Large intestine (tissue), 1 donor: ENCODE measurements around the gene DHRS4. TPM values are rescaled to one million over a fixed set of nuclear protein-coding genes. Genes with fewer than 3 reads are reported as not detected.

ENCODE experiments used
- polyA plus RNA-seq: library from polyadenylated mRNA; unstranded; fragments of 120-200 nt; gene quantifications from one replicate; pipeline ENCODE4 v1.2.1, GENCODE V29; 2013

Gene DHRS4
- polyA plus RNA-seq, 1 donor: 48.7 TPM

Other genes with a start within 250 kb of the DHRS4 start
- 29.1 TPM for gene DHRS4L2, start 35.2 kb downstream of the DHRS4 start, polyA plus RNA-seq
- gene CARMIL3, start 98.2 kb downstream of the DHRS4 start, polyA plus RNA-seq: 2.4 TPM
- gene CPNE6, start 117.8 kb downstream of the DHRS4 start, polyA plus RNA-seq: 0.31 TPM
- 177 TPM for gene PCK2, start 140.5 kb downstream of the DHRS4 start, polyA plus RNA-seq
- gene DCAF11, start 161.0 kb downstream of the DHRS4 start, polyA plus RNA-seq: 98.9 TPM
- gene NRL, start 161.2 kb downstream of the DHRS4 start, polyA plus RNA-seq: 1.6 TPM
- 2.8 TPM for gene FITM1, start 176.9 kb downstream of the DHRS4 start, polyA plus RNA-seq
- gene PSME1, start 182.4 kb downstream of the DHRS4 start, polyA plus RNA-seq: 324 TPM
- 33.9 TPM for gene EMC9, start 187.8 kb downstream of the DHRS4 start, polyA plus RNA-seq
- gene PSME2, start 192.8 kb downstream of the DHRS4 start, polyA plus RNA-seq: 243 TPM
- 39.1 TPM for gene RNF31, start 193.7 kb downstream of the DHRS4 start, polyA plus RNA-seq
- 104 TPM for gene IRF9, start 207.5 kb downstream of the DHRS4 start, polyA plus RNA-seq
- gene REC8, start 218.3 kb downstream of the DHRS4 start, polyA plus RNA-seq: 201 TPM
- gene IPO4, start 235.0 kb downstream of the DHRS4 start, polyA plus RNA-seq: 22.5 TPM
- gene TM9SF1, start 241.7 kb downstream of the DHRS4 start, polyA plus RNA-seq: 50.9 TPM